ENCODE measurements around the gene RAD51B.

DNA sequence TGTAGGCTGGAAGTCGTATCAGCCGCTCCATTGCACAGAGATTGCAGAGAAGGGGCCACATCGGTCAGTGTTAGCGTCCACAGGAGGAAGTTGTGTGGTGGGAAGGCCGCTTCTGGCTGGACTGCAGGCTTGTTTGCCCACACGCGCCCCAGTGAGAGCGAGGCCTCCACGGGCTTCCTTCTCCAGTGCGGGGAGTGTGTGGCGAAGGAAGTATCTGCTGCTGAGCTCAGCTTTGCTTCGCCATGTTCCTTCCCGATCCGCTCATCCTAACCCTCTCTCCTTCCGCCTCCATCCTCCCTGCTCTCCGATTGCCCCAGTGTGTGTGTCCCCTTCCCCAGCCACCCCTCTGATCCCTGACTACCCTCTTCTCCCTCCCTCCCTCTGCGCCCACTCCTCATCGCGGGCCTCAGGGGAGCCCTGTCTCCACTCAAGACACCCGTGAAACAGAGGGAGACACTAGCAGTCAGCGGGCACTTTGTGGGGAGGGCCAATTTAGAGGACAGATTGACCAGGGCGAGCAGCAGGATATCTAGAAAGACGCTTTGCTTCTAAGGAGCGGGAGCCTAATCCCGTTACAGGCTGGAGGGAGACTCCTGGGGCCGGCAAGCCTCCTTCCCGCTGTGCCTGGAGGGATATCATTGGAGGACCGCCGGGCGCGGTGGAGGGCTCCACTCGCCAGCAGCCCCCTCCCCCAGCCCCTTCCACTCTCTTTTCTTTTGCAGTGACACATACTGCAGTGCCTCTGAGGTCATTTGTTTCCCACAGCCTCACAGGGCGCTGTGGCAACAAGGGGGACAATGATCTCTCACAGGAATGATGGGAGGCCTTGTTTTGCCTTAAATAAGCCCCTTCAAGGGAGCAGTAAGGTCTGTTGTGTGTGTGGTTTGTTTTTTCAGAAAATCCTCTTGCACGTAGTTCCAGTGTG is 544.5 kb downstream of the RAD51B start:
- TF ChIP-seq, protein P1, sequence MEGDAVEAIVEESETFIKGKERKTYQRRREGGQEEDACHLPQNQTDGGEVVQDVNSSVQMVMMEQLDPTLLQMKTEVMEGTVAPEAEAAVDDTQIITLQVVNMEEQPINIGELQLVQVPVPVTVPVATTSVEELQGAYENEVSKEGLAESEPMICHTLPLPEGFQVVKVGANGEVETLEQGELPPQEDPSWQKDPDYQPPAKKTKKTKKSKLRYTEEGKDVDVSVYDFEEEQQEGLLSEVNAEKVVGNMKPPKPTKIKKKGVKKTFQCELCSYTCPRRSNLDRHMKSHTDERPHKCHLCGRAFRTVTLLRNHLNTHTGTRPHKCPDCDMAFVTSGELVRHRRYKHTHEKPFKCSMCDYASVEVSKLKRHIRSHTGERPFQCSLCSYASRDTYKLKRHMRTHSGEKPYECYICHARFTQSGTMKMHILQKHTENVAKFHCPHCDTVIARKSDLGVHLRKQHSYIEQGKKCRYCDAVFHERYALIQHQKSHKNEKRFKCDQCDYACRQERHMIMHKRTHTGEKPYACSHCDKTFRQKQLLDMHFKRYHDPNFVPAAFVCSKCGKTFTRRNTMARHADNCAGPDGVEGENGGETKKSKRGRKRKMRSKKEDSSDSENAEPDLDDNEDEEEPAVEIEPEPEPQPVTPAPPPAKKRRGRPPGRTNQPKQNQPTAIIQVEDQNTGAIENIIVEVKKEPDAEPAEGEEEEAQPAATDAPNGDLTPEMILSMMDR (conservative IDR thresholded peaks at IDR 0.05): no peak
- no peak for TF ChIP-seq ZFX (IDR thresholded peaks at IDR 0.05)

All from C4-2B (cell line).